GM12801 (cell line): Measurements from ENCODE around the gene KLHDC7B.

Source experiments
- CTCF ChIP-seq: IDR thresholded peaks from one replicate; pipeline ENCODE4 v1.5.1; 2011; ENCODE audit warnings: control low read depth; ENCODE audit not compliant: insufficient read length; ENCODE audit errors: extremely low read depth

KLHDC7B gene

GRCh38 chr22:50576806-50577696 lies 31.4 kb downstream of the KLHDC7B start:
- TF ChIP-seq CTCF, result no peak

- TF ChIP-seq CTCF, result no peak
Measured at GRCh38 chr22:50577697-50577986, 31.9 kb downstream of the KLHDC7B start.

- no peak for TF ChIP-seq CTCF
Measured at GRCh38 chr22:50577987-50578775, 32.5 kb downstream of the KLHDC7B start, which contains the start of gene CPT1B. Gene CPT1B (minus strand): TSS chr22:50578427. CDS start chr22:50577915, 512 bp downstream.

- TF ChIP-seq CTCF, result no peak
Measured at GRCh38 chr22:50578776-50579310, 33.1 kb downstream of the KLHDC7B start.

GRCh38 chr22:50579752-50580151 lies 34.1 kb downstream of the KLHDC7B start:
- TF ChIP-seq CTCF, result no peak

- TF ChIP-seq CTCF, result no peak
Measured at GRCh38 chr22:50581031-50581949, 35.6 kb downstream of the KLHDC7B start.
